Neural cell (in vitro differentiated cells): Measurements from ENCODE around the gene MYLK.

Experiments
- MXI1 ChIP-seq: fragments of 450-650 bp; conservative IDR thresholded peaks from 2 replicates; pipeline ENCODE4 v1.6.1; 2014; ENCODE audit warnings: antibody characterized with exemption, mild to moderate bottlenecking; ENCODE audit not compliant: poor library complexity, severe bottlenecking
- POLR2AphosphoS5 ChIP-seq: IDR thresholded peaks from 2 replicates; pipeline ENCODE4 v1.6.1; 2012
- TF ChIP-seq, protein P1 (sequence below): fragments of 450-650 bp; IDR thresholded peaks from 2 replicates; pipeline ENCODE4 v1.5.1; 2014; ENCODE audit warnings: antibody characterized with exemption, mild to moderate bottlenecking, moderate library complexity; ENCODE audit not compliant: poor library complexity, severe bottlenecking

DNA sequence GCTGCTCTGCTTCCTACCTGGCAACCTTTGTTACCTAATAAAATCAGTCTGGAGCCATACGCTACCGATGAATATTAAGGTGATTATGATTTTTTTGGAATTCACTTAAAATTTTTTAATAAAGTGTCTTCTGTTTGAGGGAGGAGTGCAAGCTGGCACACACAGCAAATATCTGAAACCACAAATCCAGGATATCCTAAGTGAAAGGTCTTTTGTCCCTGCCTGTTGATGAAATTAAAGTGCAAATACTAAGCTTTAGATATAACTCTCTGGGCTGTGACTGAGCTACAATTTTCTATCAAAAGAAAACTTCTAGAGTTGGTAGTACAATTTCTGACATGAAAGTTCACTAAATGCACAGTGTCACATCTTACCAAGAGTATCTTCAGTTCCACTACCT lies 322.9 kb downstream of the MYLK start:
- TF ChIP-seq, protein P1, sequence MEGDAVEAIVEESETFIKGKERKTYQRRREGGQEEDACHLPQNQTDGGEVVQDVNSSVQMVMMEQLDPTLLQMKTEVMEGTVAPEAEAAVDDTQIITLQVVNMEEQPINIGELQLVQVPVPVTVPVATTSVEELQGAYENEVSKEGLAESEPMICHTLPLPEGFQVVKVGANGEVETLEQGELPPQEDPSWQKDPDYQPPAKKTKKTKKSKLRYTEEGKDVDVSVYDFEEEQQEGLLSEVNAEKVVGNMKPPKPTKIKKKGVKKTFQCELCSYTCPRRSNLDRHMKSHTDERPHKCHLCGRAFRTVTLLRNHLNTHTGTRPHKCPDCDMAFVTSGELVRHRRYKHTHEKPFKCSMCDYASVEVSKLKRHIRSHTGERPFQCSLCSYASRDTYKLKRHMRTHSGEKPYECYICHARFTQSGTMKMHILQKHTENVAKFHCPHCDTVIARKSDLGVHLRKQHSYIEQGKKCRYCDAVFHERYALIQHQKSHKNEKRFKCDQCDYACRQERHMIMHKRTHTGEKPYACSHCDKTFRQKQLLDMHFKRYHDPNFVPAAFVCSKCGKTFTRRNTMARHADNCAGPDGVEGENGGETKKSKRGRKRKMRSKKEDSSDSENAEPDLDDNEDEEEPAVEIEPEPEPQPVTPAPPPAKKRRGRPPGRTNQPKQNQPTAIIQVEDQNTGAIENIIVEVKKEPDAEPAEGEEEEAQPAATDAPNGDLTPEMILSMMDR: no peak
- TF ChIP-seq MXI1 (no peak), POLR2AphosphoS5 (no peak)
